Tibial nerve (tissue), 4 donors: Measurements from ENCODE around the gene MON2.

Experiments used
- CTCF ChIP-seq, 5 experiments: fragments of 200-600 bp in 3 of 5; fragments of 450-650 bp in 2 of 5; sonication (generic) in 3 of 5; IDR thresholded peaks; one replicate each; pipeline ENCODE4 v1.5.1; 2016 to 2019; ENCODE audit warnings: antibody characterized with exemption in 5 of 5, mild to moderate bottlenecking in 3 of 5, moderate library complexity in 2 of 5
- EP300 ChIP-seq, 2 donors: sonication (generic); formaldehyde crosslinking; IDR thresholded peaks; one replicate each; pipeline ENCODE4 v1.6.1; 2017; ENCODE audit warnings: antibody characterized with exemption in 2 of 2, mild to moderate bottlenecking in 1 of 2
- POLR2A ChIP-seq, 2 donors: fragments of 450-650 bp; IDR thresholded peaks; one replicate each; pipeline ENCODE4 v1.6.1; 2017; ENCODE audit warnings: antibody characterized with exemption in 2 of 2, mild to moderate bottlenecking in 2 of 2, moderate library complexity in 2 of 2

- TF ChIP-seq POLR2A (IDR thresholded peaks at IDR 0.05) (no peak), CTCF (IDR thresholded peaks at IDR 0.05) (no peak), EP300 (IDR thresholded peaks at IDR 0.05) (no peak)
Measured at GRCh38 chr12:62543324-62543723, 76.7 kb downstream of the MON2 start.
